ENCODE measurements around the gene MYO15B. TPM values are rescaled to one million over a fixed set of nuclear protein-coding genes. Genes with fewer than 3 reads are reported as not detected.
A peak's percentile ranks its signal among the peaks of the same experiment; 100 is the strongest.
"Not testable (repeated sequence)": the region's sequence is repeated elsewhere in the genome, so short reads cannot be mapped to it uniquely, and the experiment has no call there.

Gene MYO15B
- total and polyA plus RNA-seq, 2 of the 13 experiments (the other 11 are each of a cell fraction or from before 2014, with no cell fraction given), result 2.8 to 8.1 TPM

GRCh38 chr17:75583197-75583596 lies 4.4 kb upstream of the MYO15B start:
- in situ Hi-C loops (cut with HindIII; ENCODE audit: extremely low pct_ligation_motif_present, low pct_unique_long_range_greater_than_20kb); CTCF ChIA-PET (ENCODE audit: low intra/inter-chr PET ratio, low total read pairs); H3K36me3 ChIP-seq (replicated peaks in 1 of 2; ENCODE audit: control insufficient read depth in 1 of 2, insufficient read depth in 2 of 2, low read length in 2 of 2); H3K4me3 ChIP-seq (replicated peaks in 1 of 3; ENCODE audit: insufficient read depth in 1 of 3, low read depth in 2 of 3, low read length in 3 of 3); intact Hi-C loops (cut with micrococcal nuclease; ENCODE audit: unreplicated experiment); H3K4me2 ChIP-seq (ENCODE audit: low read depth, low read length); FAIRE-seq; H3K9ac ChIP-seq (ENCODE audit: insufficient read depth, low read depth, low read length); H4K20me1 ChIP-seq (ENCODE audit: insufficient read depth, low read length); H3K27me3 ChIP-seq (ENCODE audit: control insufficient read depth in 1 of 2, insufficient read depth in 2 of 2, low read length in 2 of 2); ATAC-seq; BruUV-seq (replicated peaks); H3K79me2 ChIP-seq (ENCODE audit: insufficient read depth, low read length); H3K9me3 ChIP-seq (ENCODE audit: low read length); DNase-seq (ENCODE audit: low spot score); H3K27ac ChIP-seq (ENCODE audit: extremely low read length, insufficient read depth, low read length); H2AFZ ChIP-seq (ENCODE audit: low read length): not testable (repeated sequence)
- WGBS (ENCODE audit: low lambda C conversion rate), result 43% methylated on average over 6 of the region's 6 CpGs
- H3K4me1 ChIP-seq (ENCODE audit: insufficient read depth, low read length), result peaks cover 49% of the 10 kb centered on the region
- POLR2A ChIA-PET, result interaction anchor here (0.8 to 1.8 kb wide), 3 partner anchors 26 to 30 kb away, joined by 3 to 4 read pairs (median 4); no protein-coding TSS in a partner anchor
- TF ChIP-seq ZNF770 (CRISPR knock-in tag; IDR thresholded peaks at IDR 0.05), result 0 out of 2 replicates have a peak, but pooled peaks have one; percentile 38
- peak; percentile 45; the same call in 1 of the 2 replicates for TF ChIP-seq ZNF362 (CRISPR knock-in tag; IDR thresholded peaks at IDR 0.05; ENCODE audit: borderline replicate concordance)
- peak; percentile 24; the same call in 1 of the 2 replicates for TF ChIP-seq CEBPG (CRISPR knock-in tag; IDR thresholded peaks at IDR 0.05)
- TF ChIP-seq ZNF121 (CRISPR knock-in tag; IDR thresholded peaks at IDR 0.05), result peak; percentile 79

- no TSS peak for BruUV-seq (replicated peaks)
- H2AFZ ChIP-seq (ENCODE audit: low read length), result no peak overlapping the region
- 0 out of 2 replicates have a peak overlapping the region, but pooled peaks have one; percentile 11 for H3K9ac ChIP-seq (ENCODE audit: insufficient read depth, low read depth, low read length)
- CTCF ChIA-PET (ENCODE audit: low intra/inter-chr PET ratio, low total read pairs), result no interaction called here
- 29% methylated on average over 4 of the region's 7 CpGs for WGBS (ENCODE audit: low lambda C conversion rate)
- FAIRE-seq, result no peak
- no peak overlapping the region for H3K27ac ChIP-seq (ENCODE audit: extremely low read length, insufficient read depth, low read length)
- ATAC-seq, result peak; percentile 12; the same call in 2 of the 3 replicates
- POLR2A ChIA-PET, result no interaction called here
- peak overlapping the region in 1 of 3 experiments; percentile 39; a peak in 2 of 6 replicates for H3K4me3 ChIP-seq (replicated peaks in 1 of 3; ENCODE audit: insufficient read depth in 1 of 3, low read depth in 2 of 3, low read length in 3 of 3)
- H3K9me3 ChIP-seq (ENCODE audit: low read length), result no peaks in the 10 kb centered on the region
- in situ Hi-C loops (cut with HindIII; ENCODE audit: extremely low pct_ligation_motif_present, low pct_unique_long_range_greater_than_20kb), result no loop called here
- DNase-seq (ENCODE audit: low spot score), result no peak
- H3K4me1 ChIP-seq (ENCODE audit: insufficient read depth, low read length), result peaks cover 46% of the 10 kb centered on the region
- intact Hi-C loops (cut with micrococcal nuclease; ENCODE audit: unreplicated experiment), result loop anchor here (5.0 kb wide), 1 partner anchor 58 kb away; the partner anchor contains the start of gene LLGL2
- no peaks in the 10 kb centered on the region for H4K20me1 ChIP-seq (ENCODE audit: insufficient read depth, low read length)
- H3K4me2 ChIP-seq (ENCODE audit: low read depth, low read length), result peak overlapping the region; percentile 69
- no peaks in the 10 kb centered on the region for H3K79me2 ChIP-seq (ENCODE audit: insufficient read depth, low read length)
- H3K36me3 ChIP-seq (replicated peaks in 1 of 2; ENCODE audit: control insufficient read depth in 1 of 2, insufficient read depth in 2 of 2, low read length in 2 of 2), result no peaks in the 10 kb centered on the region
- H3K27me3 ChIP-seq (ENCODE audit: control insufficient read depth in 1 of 2, insufficient read depth in 2 of 2, low read length in 2 of 2), result peaks cover 0 to 8% of the 10 kb centered on the region in 2 experiments; a peak in 2 of 5 replicates
- TF ChIP-seq, protein P1, sequence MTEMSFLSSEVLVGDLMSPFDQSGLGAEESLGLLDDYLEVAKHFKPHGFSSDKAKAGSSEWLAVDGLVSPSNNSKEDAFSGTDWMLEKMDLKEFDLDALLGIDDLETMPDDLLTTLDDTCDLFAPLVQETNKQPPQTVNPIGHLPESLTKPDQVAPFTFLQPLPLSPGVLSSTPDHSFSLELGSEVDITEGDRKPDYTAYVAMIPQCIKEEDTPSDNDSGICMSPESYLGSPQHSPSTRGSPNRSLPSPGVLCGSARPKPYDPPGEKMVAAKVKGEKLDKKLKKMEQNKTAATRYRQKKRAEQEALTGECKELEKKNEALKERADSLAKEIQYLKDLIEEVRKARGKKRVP (CRISPR knock-in tag; IDR thresholded peaks at IDR 0.05), result no peak
- TF ChIP-seq FOXM1 (CRISPR knock-in tag; IDR thresholded peaks at IDR 0.05), result no peak
- TF ChIP-seq, protein P2, sequence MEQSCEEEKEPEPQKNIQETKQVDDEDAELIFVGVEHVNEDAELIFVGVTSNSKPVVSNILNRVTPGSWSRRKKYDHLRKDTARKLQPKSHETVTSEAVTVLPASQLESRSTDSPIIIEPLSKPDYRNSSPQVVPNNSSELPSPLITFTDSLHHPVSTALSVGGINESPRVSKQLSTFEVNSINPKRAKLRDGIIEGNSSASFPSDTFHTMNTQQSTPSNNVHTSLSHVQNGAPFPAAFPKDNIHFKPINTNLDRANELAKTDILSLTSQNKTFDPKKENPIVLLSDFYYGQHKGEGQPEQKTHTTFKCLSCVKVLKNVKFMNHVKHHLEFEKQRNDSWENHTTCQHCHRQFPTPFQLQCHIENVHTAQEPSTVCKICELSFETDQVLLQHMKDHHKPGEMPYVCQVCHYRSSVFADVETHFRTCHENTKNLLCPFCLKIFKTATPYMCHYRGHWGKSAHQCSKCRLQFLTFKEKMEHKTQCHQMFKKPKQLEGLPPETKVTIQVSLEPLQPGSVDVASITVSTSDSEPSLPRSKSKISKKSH (CRISPR knock-in tag; IDR thresholded peaks at IDR 0.05; ENCODE audit: borderline replicate concordance), result peak; percentile 28; the same call in 1 of the 2 replicates
- TF ChIP-seq, protein P3, sequence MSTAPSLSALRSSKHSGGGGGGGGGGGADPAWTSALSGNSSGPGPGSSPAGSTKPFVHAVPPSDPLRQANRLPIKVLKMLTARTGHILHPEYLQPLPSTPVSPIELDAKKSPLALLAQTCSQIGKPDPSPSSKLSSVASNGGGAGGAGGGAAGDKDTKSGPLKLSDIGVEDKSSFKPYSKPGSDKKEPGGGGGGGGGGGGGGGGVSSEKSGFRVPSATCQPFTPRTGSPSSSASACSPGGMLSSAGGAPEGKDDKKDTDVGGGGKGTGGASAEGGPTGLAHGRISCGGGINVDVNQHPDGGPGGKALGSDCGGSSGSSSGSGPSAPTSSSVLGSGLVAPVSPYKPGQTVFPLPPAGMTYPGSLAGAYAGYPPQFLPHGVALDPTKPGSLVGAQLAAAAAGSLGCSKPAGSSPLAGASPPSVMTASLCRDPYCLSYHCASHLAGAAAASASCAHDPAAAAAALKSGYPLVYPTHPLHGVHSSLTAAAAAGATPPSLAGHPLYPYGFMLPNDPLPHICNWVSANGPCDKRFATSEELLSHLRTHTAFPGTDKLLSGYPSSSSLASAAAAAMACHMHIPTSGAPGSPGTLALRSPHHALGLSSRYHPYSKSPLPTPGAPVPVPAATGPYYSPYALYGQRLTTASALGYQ (CRISPR knock-in tag; IDR thresholded peaks at IDR 0.05), result no peak
These were observed 2.8 kb upstream of the MYO15B start for GRCh38 chr17:75584849-75585175.

Measured in HepG2 (cell line).